H1 (cell line): Measurements from ENCODE around the gene OXLD1. TPM values are rescaled to one million over a fixed set of nuclear protein-coding genes. Genes with fewer than 3 reads are reported as not detected.

ENCODE experiments used
- CBX5 ChIP-seq: fragments of 300-800, 300-1000 bp; sonication (generic); IDR thresholded peaks from 2 replicates; pipeline ENCODE4 v1.7.1; 2016; ENCODE audit warnings: antibody characterized with exemption, low read length, low read depth
- FOSL1 ChIP-seq: IDR thresholded peaks from 2 replicates; pipeline ENCODE4 v1.6.1; 2011; ENCODE audit warnings: mild to moderate bottlenecking, low read depth, low read length, moderate library complexity; ENCODE audit not compliant: insufficient read depth
- SIN3A ChIP-seq, 2 experiments: IDR thresholded peaks in 1 of 2; conservative IDR thresholded peaks in 1 of 2; 2 replicates each; pipeline ENCODE4 v1.6.1; 2011 to 2012; ENCODE audit warnings: low read length in 2 of 2, improper control_type of control experiment in 1 of 2, low read depth in 1 of 2, mild to moderate bottlenecking in 1 of 2
- TAF7 ChIP-seq: optimal IDR thresholded peaks from 2 replicates; pipeline ENCODE3; 2011; ENCODE audit warnings: low read depth, mild to moderate bottlenecking, inconsistent platforms, low read length, moderate library complexity, borderline replicate concordance
- YY1 ChIP-seq: IDR thresholded peaks from 2 replicates; pipeline ENCODE4 v1.6.1; 2011; ENCODE audit warnings: low read depth, mild to moderate bottlenecking, low read length
- polyA plus RNA-seq, 7 experiments: library from polyadenylated mRNA; depleted of rRNA in 3 of 7; stranded (reverse) in 5 of 7; unstranded in 2 of 7; fragments of >200 nt in 5 of 7; fragments of 200-250 nt in 2 of 7; gene quantifications; 1 replicate in 5 of 7; 2 replicates in 1 of 7; 4 replicates in 1 of 7; pipeline versions ENCODE4 v1.2.1 to v1.2.3, GENCODE V29; 2011 to 2013; ENCODE audit warnings: missing spikeins in 2 of 7, mixed read lengths in 2 of 7
- total RNA-seq: library from RNA; stranded (reverse); fragmentation: NEBNext Ultra II Directional; extraction: Animal tissue kit (Norgen Biotek cat#: 25700); gene quantifications from 2 replicates; pipeline ENCODE4 v1.2.1, GENCODE V29; 2021
- TF ChIP-seq, protein P1 (sequence below): IDR thresholded peaks from 2 replicates; pipeline ENCODE4 v1.6.1; 2012; ENCODE audit warnings: low read length, inconsistent platforms
- TF ChIP-seq, protein P2 (sequence below): fragments of 300-600 bp; sonication (generic); IDR thresholded peaks from 2 replicates; pipeline ENCODE4 v1.7.1; 2012; ENCODE audit warnings: low read length, moderate library complexity, mild to moderate bottlenecking, inconsistent platforms; ENCODE audit not compliant: insufficient replicate concordance

OXLD1 gene
- total and polyA plus RNA-seq, 2 of the 8 experiments (the other 6 are each of a cell fraction or from before 2014, with no cell fraction given) = 41.5 to 61.9 TPM

DNA sequence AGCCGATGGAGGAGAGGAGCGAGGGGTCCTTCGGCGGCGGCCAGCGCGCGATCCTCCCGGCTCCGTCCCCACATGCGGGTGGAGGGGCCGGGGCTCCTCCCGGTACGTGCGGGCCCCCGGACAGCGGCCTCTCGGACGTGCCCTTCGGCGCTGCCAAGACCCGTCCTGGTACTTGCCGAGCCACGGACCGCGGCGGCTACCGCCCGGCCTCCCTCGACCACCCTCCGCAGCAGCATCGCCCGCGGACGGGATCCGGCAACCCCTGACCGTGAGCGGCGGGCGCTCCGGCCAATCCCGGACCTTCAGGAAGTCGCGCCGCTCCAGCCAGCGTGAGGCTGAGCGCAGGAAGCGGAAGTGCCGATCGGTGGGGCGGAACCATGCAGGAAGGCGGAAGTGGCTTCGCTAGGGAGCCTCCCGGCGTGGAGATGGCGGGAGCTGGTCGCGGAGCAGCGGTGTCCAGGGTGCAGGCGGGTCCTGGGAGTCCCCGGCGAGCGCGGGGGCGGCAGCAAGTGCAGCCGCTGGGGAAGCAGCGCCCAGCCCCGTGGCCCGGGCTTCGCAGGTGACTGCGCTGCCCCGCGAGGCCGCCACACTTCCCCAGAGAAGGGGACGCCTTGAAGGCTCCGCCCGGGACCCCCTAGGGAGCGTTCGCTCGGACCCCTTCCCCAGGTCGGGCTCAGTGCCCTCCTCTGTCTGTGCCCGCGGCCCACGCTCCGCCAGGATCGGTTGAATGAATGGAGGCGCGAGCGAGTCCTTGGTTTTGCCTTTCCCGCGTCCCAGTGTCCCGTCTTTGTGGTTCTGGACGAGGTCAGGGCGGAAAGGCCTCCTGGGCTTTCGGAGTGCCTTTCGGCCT lies at the start of gene OXLD1, which contains the start of gene CCDC137 (continued):
- TF ChIP-seq YY1 (peak; percentile 80; the same call in 1 of the 2 replicates), TAF7 (peak; percentile 59), CBX5 (no peak), SIN3A (conservative IDR thresholded peaks at IDR 0.05 in 1 of 2, IDR thresholded peaks at IDR 0.05 in 1 of 2; ENCODE audit: low read depth in 1 of 2, low read length in 2 of 2) (peak; percentile 23 to 63; a peak in 1 of 4 replicates), FOSL1 (no peak)
- TF ChIP-seq, protein P1, sequence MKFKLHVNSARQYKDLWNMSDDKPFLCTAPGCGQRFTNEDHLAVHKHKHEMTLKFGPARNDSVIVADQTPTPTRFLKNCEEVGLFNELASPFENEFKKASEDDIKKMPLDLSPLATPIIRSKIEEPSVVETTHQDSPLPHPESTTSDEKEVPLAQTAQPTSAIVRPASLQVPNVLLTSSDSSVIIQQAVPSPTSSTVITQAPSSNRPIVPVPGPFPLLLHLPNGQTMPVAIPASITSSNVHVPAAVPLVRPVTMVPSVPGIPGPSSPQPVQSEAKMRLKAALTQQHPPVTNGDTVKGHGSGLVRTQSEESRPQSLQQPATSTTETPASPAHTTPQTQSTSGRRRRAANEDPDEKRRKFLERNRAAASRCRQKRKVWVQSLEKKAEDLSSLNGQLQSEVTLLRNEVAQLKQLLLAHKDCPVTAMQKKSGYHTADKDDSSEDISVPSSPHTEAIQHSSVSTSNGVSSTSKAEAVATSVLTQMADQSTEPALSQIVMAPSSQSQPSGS = no peak
- TF ChIP-seq, protein P2, sequence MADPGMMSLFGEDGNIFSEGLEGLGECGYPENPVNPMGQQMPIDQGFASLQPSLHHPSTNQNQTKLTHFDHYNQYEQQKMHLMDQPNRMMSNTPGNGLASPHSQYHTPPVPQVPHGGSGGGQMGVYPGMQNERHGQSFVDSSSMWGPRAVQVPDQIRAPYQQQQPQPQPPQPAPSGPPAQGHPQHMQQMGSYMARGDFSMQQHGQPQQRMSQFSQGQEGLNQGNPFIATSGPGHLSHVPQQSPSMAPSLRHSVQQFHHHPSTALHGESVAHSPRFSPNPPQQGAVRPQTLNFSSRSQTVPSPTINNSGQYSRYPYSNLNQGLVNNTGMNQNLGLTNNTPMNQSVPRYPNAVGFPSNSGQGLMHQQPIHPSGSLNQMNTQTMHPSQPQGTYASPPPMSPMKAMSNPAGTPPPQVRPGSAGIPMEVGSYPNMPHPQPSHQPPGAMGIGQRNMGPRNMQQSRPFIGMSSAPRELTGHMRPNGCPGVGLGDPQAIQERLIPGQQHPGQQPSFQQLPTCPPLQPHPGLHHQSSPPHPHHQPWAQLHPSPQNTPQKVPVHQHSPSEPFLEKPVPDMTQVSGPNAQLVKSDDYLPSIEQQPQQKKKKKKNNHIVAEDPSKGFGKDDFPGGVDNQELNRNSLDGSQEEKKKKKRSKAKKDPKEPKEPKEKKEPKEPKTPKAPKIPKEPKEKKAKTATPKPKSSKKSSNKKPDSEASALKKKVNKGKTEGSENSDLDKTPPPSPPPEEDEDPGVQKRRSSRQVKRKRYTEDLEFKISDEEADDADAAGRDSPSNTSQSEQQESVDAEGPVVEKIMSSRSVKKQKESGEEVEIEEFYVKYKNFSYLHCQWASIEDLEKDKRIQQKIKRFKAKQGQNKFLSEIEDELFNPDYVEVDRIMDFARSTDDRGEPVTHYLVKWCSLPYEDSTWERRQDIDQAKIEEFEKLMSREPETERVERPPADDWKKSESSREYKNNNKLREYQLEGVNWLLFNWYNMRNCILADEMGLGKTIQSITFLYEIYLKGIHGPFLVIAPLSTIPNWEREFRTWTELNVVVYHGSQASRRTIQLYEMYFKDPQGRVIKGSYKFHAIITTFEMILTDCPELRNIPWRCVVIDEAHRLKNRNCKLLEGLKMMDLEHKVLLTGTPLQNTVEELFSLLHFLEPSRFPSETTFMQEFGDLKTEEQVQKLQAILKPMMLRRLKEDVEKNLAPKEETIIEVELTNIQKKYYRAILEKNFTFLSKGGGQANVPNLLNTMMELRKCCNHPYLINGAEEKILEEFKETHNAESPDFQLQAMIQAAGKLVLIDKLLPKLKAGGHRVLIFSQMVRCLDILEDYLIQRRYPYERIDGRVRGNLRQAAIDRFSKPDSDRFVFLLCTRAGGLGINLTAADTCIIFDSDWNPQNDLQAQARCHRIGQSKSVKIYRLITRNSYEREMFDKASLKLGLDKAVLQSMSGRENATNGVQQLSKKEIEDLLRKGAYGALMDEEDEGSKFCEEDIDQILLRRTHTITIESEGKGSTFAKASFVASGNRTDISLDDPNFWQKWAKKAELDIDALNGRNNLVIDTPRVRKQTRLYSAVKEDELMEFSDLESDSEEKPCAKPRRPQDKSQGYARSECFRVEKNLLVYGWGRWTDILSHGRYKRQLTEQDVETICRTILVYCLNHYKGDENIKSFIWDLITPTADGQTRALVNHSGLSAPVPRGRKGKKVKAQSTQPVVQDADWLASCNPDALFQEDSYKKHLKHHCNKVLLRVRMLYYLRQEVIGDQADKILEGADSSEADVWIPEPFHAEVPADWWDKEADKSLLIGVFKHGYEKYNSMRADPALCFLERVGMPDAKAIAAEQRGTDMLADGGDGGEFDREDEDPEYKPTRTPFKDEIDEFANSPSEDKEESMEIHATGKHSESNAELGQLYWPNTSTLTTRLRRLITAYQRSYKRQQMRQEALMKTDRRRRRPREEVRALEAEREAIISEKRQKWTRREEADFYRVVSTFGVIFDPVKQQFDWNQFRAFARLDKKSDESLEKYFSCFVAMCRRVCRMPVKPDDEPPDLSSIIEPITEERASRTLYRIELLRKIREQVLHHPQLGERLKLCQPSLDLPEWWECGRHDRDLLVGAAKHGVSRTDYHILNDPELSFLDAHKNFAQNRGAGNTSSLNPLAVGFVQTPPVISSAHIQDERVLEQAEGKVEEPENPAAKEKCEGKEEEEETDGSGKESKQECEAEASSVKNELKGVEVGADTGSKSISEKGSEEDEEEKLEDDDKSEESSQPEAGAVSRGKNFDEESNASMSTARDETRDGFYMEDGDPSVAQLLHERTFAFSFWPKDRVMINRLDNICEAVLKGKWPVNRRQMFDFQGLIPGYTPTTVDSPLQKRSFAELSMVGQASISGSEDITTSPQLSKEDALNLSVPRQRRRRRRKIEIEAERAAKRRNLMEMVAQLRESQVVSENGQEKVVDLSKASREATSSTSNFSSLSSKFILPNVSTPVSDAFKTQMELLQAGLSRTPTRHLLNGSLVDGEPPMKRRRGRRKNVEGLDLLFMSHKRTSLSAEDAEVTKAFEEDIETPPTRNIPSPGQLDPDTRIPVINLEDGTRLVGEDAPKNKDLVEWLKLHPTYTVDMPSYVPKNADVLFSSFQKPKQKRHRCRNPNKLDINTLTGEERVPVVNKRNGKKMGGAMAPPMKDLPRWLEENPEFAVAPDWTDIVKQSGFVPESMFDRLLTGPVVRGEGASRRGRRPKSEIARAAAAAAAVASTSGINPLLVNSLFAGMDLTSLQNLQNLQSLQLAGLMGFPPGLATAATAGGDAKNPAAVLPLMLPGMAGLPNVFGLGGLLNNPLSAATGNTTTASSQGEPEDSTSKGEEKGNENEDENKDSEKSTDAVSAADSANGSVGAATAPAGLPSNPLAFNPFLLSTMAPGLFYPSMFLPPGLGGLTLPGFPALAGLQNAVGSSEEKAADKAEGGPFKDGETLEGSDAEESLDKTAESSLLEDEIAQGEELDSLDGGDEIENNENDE = no peak
